ENCODE results near the gene CYB561D1.

DNA sequence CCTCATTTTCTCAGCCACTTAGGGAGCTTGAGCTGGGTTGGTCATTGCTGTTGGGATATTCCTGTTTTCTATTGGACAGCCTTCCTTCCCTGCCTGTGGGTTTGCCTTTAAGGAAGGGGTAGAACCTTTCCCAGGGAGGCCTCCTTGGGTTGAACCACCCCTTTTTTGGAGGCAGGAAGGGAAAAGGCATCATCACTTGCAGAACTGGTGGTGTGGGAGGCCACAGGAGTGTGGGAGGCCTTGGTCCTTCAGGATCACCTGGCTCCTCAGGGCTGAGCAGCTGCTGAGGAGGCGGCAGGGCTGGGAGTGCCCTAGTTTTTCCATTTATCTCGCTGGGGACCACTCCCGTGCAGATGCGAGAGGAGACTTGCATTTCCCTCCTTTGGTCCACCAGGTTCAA lies 667 bp upstream of the CYB561D1 start:
- TF ChIP-seq, protein P1, sequence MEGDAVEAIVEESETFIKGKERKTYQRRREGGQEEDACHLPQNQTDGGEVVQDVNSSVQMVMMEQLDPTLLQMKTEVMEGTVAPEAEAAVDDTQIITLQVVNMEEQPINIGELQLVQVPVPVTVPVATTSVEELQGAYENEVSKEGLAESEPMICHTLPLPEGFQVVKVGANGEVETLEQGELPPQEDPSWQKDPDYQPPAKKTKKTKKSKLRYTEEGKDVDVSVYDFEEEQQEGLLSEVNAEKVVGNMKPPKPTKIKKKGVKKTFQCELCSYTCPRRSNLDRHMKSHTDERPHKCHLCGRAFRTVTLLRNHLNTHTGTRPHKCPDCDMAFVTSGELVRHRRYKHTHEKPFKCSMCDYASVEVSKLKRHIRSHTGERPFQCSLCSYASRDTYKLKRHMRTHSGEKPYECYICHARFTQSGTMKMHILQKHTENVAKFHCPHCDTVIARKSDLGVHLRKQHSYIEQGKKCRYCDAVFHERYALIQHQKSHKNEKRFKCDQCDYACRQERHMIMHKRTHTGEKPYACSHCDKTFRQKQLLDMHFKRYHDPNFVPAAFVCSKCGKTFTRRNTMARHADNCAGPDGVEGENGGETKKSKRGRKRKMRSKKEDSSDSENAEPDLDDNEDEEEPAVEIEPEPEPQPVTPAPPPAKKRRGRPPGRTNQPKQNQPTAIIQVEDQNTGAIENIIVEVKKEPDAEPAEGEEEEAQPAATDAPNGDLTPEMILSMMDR (IDR thresholded peaks at IDR 0.05) = no peak
- no peak for TF ChIP-seq POLR2A (IDR thresholded peaks at IDR 0.05)
- TF ChIP-seq POLR2AphosphoS5 (IDR thresholded peaks at IDR 0.05; ENCODE audit: insufficient read depth in 1 of 2, low read depth in 1 of 2) = no peak
